ENCODE measurements around the gene CNTNAP2. TPM values are rescaled to one million over a fixed set of nuclear protein-coding genes. Genes with fewer than 3 reads are reported as not detected.

The CNTNAP2 gene
- total RNA-seq, 6 experiments from 2014 or later: 1.8 to 8.1 (median 3.9) TPM

DNA sequence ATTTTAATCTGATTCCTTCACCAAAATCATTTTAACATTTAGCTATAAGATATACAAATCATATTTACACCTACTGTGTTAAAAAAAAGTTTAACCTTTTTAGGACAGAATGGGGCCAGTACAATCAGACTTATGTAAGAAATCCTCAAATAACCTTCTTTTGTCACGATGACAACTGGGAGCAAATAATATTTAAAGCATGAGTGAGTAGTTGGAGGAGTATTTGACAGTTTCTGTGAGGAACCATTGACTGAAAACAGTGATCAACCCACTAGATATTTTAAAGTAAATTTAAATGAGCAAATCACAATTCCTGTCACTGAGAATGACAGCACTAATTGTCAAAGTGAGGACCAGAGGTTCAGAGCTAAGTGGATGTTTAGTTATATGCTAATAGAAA lies 289.1 kb downstream of the CNTNAP2 start:
- TF ChIP-seq, protein P1, sequence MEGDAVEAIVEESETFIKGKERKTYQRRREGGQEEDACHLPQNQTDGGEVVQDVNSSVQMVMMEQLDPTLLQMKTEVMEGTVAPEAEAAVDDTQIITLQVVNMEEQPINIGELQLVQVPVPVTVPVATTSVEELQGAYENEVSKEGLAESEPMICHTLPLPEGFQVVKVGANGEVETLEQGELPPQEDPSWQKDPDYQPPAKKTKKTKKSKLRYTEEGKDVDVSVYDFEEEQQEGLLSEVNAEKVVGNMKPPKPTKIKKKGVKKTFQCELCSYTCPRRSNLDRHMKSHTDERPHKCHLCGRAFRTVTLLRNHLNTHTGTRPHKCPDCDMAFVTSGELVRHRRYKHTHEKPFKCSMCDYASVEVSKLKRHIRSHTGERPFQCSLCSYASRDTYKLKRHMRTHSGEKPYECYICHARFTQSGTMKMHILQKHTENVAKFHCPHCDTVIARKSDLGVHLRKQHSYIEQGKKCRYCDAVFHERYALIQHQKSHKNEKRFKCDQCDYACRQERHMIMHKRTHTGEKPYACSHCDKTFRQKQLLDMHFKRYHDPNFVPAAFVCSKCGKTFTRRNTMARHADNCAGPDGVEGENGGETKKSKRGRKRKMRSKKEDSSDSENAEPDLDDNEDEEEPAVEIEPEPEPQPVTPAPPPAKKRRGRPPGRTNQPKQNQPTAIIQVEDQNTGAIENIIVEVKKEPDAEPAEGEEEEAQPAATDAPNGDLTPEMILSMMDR (IDR thresholded peaks at IDR 0.05): no peak
- no peak for TF ChIP-seq POLR2A (IDR thresholded peaks at IDR 0.05)
- Histone ChIP-seq H3K27ac (no peak overlapping the region), H3K4me1 (no peaks in the 10 kb centered on the region), H3K4me3 (no peak overlapping the region), H3K9me3 (no peaks in the 10 kb centered on the region), H3K36me3 (no peaks in the 10 kb centered on the region), H3K27me3 (no peaks in the 10 kb centered on the region)
- DNase-seq (no peak), ATAC-seq (no peak)
- 35% methylated on average over 1 of the region's 1 CpG for WGBS (ENCODE audit: insufficient coverage, low coverage, low lambda C conversion rate, missing lambda C conversion rate)
- intact Hi-C loops (cut with DNase I): no loop called here

DNA sequence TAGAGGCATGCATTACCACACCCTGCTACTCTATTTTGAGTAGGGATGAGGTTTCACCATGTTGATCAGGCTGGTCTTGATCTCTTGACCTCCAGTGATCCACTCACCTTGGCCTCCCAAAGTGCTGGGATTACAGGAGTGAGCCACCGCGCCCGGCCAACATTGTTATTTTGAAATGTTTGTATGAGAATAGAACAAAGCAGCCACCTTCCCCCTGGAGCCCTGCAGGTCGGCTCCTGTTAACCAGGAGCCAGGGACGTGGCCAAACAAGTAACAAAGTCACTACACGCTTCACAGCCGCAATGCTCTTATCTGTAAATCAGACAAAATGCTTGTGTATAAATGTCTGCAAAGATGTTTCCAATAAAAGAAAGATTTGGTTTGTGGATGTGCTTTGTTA lies 295.4 kb downstream of the CNTNAP2 start:
- TF ChIP-seq POLR2A (IDR thresholded peaks at IDR 0.05): no peak
- Histone ChIP-seq H3K9me3 (no peaks in the 10 kb centered on the region), H3K36me3 (no peaks in the 10 kb centered on the region), H3K4me1 (no peaks in the 10 kb centered on the region), H3K27ac (no peak overlapping the region), H3K27me3 (no peaks in the 10 kb centered on the region), H3K4me3 (no peak overlapping the region)
- ATAC-seq: no peak
- intact Hi-C loops (cut with DNase I): no loop called here
- 57% methylated on average over 7 of the region's 7 CpGs for WGBS (ENCODE audit: insufficient coverage, low coverage, low lambda C conversion rate, missing lambda C conversion rate)
- no peak for DNase-seq

DNA sequence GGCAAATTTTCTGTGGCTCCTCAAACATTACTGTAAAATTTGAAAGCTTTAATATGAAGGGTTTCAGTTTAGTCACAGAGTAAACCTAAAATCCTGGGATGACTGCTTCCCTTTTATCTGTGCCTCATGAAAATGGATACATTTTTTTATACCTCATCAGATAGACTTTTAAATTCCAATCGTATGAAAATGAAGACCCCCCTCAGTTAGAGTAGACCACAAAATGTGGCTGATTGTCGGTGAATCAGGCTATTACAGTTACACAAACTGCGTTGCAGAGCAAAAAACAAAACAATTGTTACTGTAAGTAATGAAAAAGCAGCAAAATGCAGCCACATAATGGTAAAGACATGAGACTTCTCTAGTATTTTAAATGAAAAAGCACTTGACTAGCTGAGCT lies 296.2 kb downstream of the CNTNAP2 start:
- 49% methylated on average over 3 of the region's 3 CpGs for WGBS (ENCODE audit: insufficient coverage, low coverage, low lambda C conversion rate, missing lambda C conversion rate)
- TF ChIP-seq, protein P1 (IDR thresholded peaks at IDR 0.05): no peak
- no peak for TF ChIP-seq POLR2A (IDR thresholded peaks at IDR 0.05)
- intact Hi-C loops (cut with DNase I): no loop called here
- Histone ChIP-seq H3K27me3 (no peaks in the 10 kb centered on the region), H3K4me1 (no peaks in the 10 kb centered on the region), H3K9me3 (no peaks in the 10 kb centered on the region), H3K4me3 (no peak overlapping the region), H3K36me3 (no peaks in the 10 kb centered on the region), H3K27ac (no peak overlapping the region)
- DNase-seq (no peak), ATAC-seq (no peak)

DNA sequence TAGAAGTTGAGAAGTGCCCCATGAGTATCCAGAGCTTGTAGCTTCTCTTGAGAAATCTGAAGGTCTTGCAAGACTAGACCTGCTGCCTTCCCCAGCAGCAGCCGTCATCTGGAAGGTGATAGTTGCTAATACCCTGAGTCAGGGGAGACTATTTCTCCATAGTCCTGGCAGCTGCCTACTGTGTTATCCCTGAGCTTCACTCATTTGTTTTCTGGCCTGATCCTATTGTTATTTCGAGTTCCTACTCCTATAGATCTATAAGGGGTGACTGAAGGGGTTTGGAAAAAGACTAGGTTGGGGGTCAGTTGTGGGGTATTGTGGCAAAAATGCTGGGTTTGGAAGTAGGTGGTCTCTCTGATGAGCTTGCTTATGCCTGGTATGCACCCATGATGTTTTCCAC lies 297.8 kb downstream of the CNTNAP2 start:
- Histone ChIP-seq H3K9me3 (no peaks in the 10 kb centered on the region), H3K4me3 (no peak overlapping the region), H3K4me1 (no peaks in the 10 kb centered on the region), H3K27me3 (no peaks in the 10 kb centered on the region), H3K27ac (no peak overlapping the region), H3K36me3 (no peaks in the 10 kb centered on the region)
- no peak for ATAC-seq
- no peak for DNase-seq
- TF ChIP-seq POLR2A (IDR thresholded peaks at IDR 0.05): no peak
- TF ChIP-seq, protein P1 (IDR thresholded peaks at IDR 0.05): no peak
- WGBS (ENCODE audit: insufficient coverage, low coverage, low lambda C conversion rate, missing lambda C conversion rate): 23% methylated on average over 2 of the region's 2 CpGs
- intact Hi-C loops (cut with DNase I): no loop called here

DNA sequence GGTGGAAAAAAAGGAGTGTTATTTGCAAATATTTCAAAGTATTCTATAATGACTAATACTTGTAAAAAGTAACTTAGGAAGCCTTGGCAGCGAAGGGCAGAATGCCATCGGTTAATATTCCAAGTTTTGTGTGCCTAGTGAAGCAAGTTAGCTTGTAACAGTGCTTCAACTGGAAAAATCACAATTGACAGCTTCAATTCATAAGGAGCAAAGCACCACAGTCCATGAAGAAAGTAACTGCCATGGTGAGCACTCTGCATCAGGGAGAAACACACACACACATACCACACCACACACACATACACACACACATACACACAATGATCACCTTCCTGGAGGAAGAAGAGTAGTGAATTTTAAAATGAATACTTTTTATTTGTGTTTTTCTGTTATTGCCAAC lies 298.3 kb downstream of the CNTNAP2 start:
- no peak for ATAC-seq
- 33% methylated on average over 2 of the region's 2 CpGs for WGBS (ENCODE audit: insufficient coverage, low coverage, low lambda C conversion rate, missing lambda C conversion rate)
- H3K36me3 ChIP-seq: no peaks in the 10 kb centered on the region
- no peak for TF ChIP-seq POLR2A (IDR thresholded peaks at IDR 0.05)
- TF ChIP-seq, protein P1 (IDR thresholded peaks at IDR 0.05): no peak
- DNase-seq: no peak
- H3K4me3 ChIP-seq: no peak overlapping the region
- no peaks in the 10 kb centered on the region for H3K9me3 ChIP-seq
- intact Hi-C loops (cut with DNase I): no loop called here
- H3K4me1 ChIP-seq: no peaks in the 10 kb centered on the region
- no peak overlapping the region for H3K27ac ChIP-seq
- H3K27me3 ChIP-seq: no peaks in the 10 kb centered on the region
